HG02970 (cell line): ENCODE measurements around the gene ZBTB32.

Source experiments
- ATAC-seq: cut with Tn5 transposase; IDR thresholded peaks from one replicate; pipeline ENCODE4 v1.9.1; 2021; ENCODE audit warnings: mild to moderate bottlenecking, moderate library complexity, moderate number of reproducible peaks; ENCODE audit not compliant: unreplicated experiment, low FRiP score

ZBTB32 gene

GRCh38 chr19:35693835-35694599, 10.3 kb upstream of the ZBTB32 start:
- peak; percentile 61 for ATAC-seq

GRCh38 chr19:35695895-35696422, 8.4 kb upstream of the ZBTB32 start:
- ATAC-seq: no peak

- ATAC-seq: no peak
Measured at GRCh38 chr19:35696835-35697234, 7.5 kb upstream of the ZBTB32 start.

- peak; percentile 88 for ATAC-seq
Measured at GRCh38 chr19:35702223-35703012, 1.9 kb upstream of the ZBTB32 start.

GRCh38 chr19:35703343-35703742, 1.0 kb upstream of the ZBTB32 start:
- no peak for ATAC-seq

- ATAC-seq: no peak
Measured at GRCh38 chr19:35708391-35708790, 4.0 kb downstream of the ZBTB32 start.

GRCh38 chr19:35710784-35711723, 6.7 kb downstream of the ZBTB32 start:
- peak; percentile 37 for ATAC-seq

GRCh38 chr19:35712567-35713505, 8.5 kb downstream of the ZBTB32 start:
- ATAC-seq: no peak

- no peak for ATAC-seq
Measured at GRCh38 chr19:35713506-35713850, 9.1 kb downstream of the ZBTB32 start.

GRCh38 chr19:35713904-35714495, 9.6 kb downstream of the ZBTB32 start:
- ATAC-seq: no peak

GRCh38 chr19:35714601-35715354, 10.4 kb downstream of the ZBTB32 start:
- ATAC-seq: no peak

GRCh38 chr19:35715355-35715809, 11.0 kb downstream of the ZBTB32 start:
- ATAC-seq: no peak

GRCh38 chr19:35715981-35716800, 11.8 kb downstream of the ZBTB32 start:
- no peak for ATAC-seq

GRCh38 chr19:35716801-35717664, 12.7 kb downstream of the ZBTB32 start:
- peak; percentile 49 for ATAC-seq

GRCh38 chr19:35717665-35718344, 13.4 kb downstream of the ZBTB32 start, which contains the start of gene KMT2B:
TSS of gene KMT2B (plus strand) at chr19:35718003. CDS start at chr19:35718019, 16 bp downstream.
- peak; percentile 37 for ATAC-seq
